Fibroblast of mammary gland (primary cell): ENCODE data around the gene ELP1.

Source experiments
- DNase-seq: peaks from one replicate; pipeline ENCODE4 v3.0.0-alpha.2; 2010; ENCODE audit warnings: low read depth
- H3K4me3 ChIP-seq: 2 replicates; pipeline ENCODE4 v1.5.1; 2011; ENCODE audit warnings: low read depth, mild to moderate bottlenecking, low read length, moderate library complexity; ENCODE audit not compliant: control insufficient read depth
- CTCF ChIP-seq: conservative IDR thresholded peaks from 2 replicates; pipeline ENCODE4 v1.5.1; 2011; ENCODE audit warnings: low read depth, low read length, inconsistent platforms; ENCODE audit not compliant: control insufficient read depth, insufficient read depth

The ELP1 gene

GRCh38 chr9:108864446-108864845 lies 69.5 kb downstream of the ELP1 start:
- TF ChIP-seq CTCF, result no peak
- DNase-seq, result no peak
- H3K4me3 ChIP-seq, result no peak overlapping the region

GRCh38 chr9:108863891-108864290 lies 70.0 kb downstream of the ELP1 start:
- DNase-seq, result no peak
- no peak for TF ChIP-seq CTCF
- no peak overlapping the region for H3K4me3 ChIP-seq

GRCh38 chr9:108861997-108862396 lies 71.9 kb downstream of the ELP1 start, which contains the start of gene ACTL7A:
TSS of gene ACTL7A (plus strand) at chr9:108862266. CDS start at chr9:108862323, 57 bp downstream.
- DNase-seq, result no peak
- H3K4me3 ChIP-seq, result no peak within 1 kb of the TSS
- TF ChIP-seq CTCF, result no peak

GRCh38 chr9:108861464-108861863 lies 72.5 kb downstream of the ELP1 start:
- no peak overlapping the region for H3K4me3 ChIP-seq
- TF ChIP-seq CTCF, result no peak
- no peak for DNase-seq

- no peak for DNase-seq
- no peak overlapping the region for H3K4me3 ChIP-seq
- TF ChIP-seq CTCF, result no peak
Observed at GRCh38 chr9:108860764-108861163, 73.2 kb downstream of the ELP1 start.

- TF ChIP-seq CTCF, result no peak
Observed at GRCh38 chr9:108860354-108860753, 73.6 kb downstream of the ELP1 start.

More at GRCh38 chr9:108860354-108860753, 73.6 kb downstream of the ELP1 start:
- peak; percentile 8 for DNase-seq
- H3K4me3 ChIP-seq, result no peak overlapping the region
